Liver (tissue), 3 donors: ENCODE data around the gene CCDC32.

ENCODE experiments used
- EGR1 ChIP-seq, 2 donors: IDR thresholded peaks; 2 replicates each; pipeline ENCODE4 v1.6.1; 2016 to 2018; ENCODE audit warnings: antibody characterized with exemption in 2 of 2, low read depth in 2 of 2
- GABPA ChIP-seq, 2 donors: IDR thresholded peaks in 1 of 2; conservative IDR thresholded peaks in 1 of 2; 2 replicates each; pipeline ENCODE4 v1.6.1; 2016; ENCODE audit warnings: antibody characterized with exemption in 2 of 2, mild to moderate bottlenecking in 1 of 2, moderate library complexity in 1 of 2
- JUND ChIP-seq, 2 donors: IDR thresholded peaks; 2 replicates each; pipeline ENCODE4 v1.6.1; 2016; ENCODE audit warnings: antibody characterized with exemption in 2 of 2
- RAD21 ChIP-seq, 2 donors: IDR thresholded peaks; 2 replicates each; pipeline ENCODE4 v1.6.1; 2016; ENCODE audit warnings: antibody characterized with exemption in 2 of 2, mild to moderate bottlenecking in 2 of 2
- SP1 ChIP-seq: IDR thresholded peaks from 2 replicates; pipeline ENCODE4 v1.6.1; 2018; ENCODE audit warnings: antibody characterized with exemption, mild to moderate bottlenecking
- TAF1 ChIP-seq: conservative IDR thresholded peaks from 2 replicates; pipeline ENCODE4 v1.6.1; 2016; ENCODE audit warnings: antibody characterized with exemption, mild to moderate bottlenecking
- TF ChIP-seq, protein P1 (sequence below): fragments of 150-350 bp; IDR thresholded peaks from 2 replicates; pipeline ENCODE4 v1.5.1; 2017; ENCODE audit warnings: improper control_type of control experiment, low read depth, low read length; ENCODE audit not compliant: missing input control
- TF ChIP-seq, protein P2 (sequence below): IDR thresholded peaks from 2 replicates; pipeline ENCODE4 v1.6.1; 2016; ENCODE audit warnings: antibody characterized with exemption
- TF ChIP-seq, protein P3 (sequence below): IDR thresholded peaks from 2 replicates; pipeline ENCODE4 v1.6.1; 2016; ENCODE audit warnings: antibody characterized with exemption
- donor health status: healthy.
- donor health status: healthy.

- TF ChIP-seq, protein P1, sequence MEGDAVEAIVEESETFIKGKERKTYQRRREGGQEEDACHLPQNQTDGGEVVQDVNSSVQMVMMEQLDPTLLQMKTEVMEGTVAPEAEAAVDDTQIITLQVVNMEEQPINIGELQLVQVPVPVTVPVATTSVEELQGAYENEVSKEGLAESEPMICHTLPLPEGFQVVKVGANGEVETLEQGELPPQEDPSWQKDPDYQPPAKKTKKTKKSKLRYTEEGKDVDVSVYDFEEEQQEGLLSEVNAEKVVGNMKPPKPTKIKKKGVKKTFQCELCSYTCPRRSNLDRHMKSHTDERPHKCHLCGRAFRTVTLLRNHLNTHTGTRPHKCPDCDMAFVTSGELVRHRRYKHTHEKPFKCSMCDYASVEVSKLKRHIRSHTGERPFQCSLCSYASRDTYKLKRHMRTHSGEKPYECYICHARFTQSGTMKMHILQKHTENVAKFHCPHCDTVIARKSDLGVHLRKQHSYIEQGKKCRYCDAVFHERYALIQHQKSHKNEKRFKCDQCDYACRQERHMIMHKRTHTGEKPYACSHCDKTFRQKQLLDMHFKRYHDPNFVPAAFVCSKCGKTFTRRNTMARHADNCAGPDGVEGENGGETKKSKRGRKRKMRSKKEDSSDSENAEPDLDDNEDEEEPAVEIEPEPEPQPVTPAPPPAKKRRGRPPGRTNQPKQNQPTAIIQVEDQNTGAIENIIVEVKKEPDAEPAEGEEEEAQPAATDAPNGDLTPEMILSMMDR: no peak
- no peak for TF ChIP-seq SP1
- no peak for TF ChIP-seq TAF1
- TF ChIP-seq GABPA (IDR thresholded peaks at IDR 0.05 in 1 of 2, conservative IDR thresholded peaks at IDR 0.05 in 1 of 2): no peak
- TF ChIP-seq, protein P2, sequence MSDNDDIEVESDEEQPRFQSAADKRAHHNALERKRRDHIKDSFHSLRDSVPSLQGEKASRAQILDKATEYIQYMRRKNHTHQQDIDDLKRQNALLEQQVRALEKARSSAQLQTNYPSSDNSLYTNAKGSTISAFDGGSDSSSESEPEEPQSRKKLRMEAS: no peak
- TF ChIP-seq EGR1 (IDR thresholded peaks at IDR 0.05; ENCODE audit: low read depth in 2 of 2): no peak
- no peak for TF ChIP-seq RAD21 (IDR thresholded peaks at IDR 0.05)
- TF ChIP-seq JUND (IDR thresholded peaks at IDR 0.05): no peak
- TF ChIP-seq, protein P3, sequence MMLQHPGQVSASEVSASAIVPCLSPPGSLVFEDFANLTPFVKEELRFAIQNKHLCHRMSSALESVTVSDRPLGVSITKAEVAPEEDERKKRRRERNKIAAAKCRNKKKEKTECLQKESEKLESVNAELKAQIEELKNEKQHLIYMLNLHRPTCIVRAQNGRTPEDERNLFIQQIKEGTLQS: no peak
These were observed 28.3 kb downstream of the CCDC32 start for GRCh38 chr15:40536501-40536900.
